ENCODE data around the gene RRP1.

The RRP1 gene

GRCh38 chr21:43782431-43783097 lies 6.8 kb upstream of the RRP1 start:
- Histone ChIP-seq H3K9me3 (no peaks in the 10 kb centered on the region), H3K36me3 (no peaks in the 10 kb centered on the region), H3K4me3 (ENCODE audit: low read depth in 1 of 2, low read length in 1 of 2) (no peak overlapping the region), H3K27me3 (no peaks in the 10 kb centered on the region), H3K27ac (no peak overlapping the region), H3K4me1 (ENCODE audit: control insufficient read depth in 1 of 2, insufficient read depth in 1 of 2, low read depth in 1 of 2, low read length in 1 of 2) (peaks cover 0 to 7% of the 10 kb centered on the region in 2 experiments)
- no peak for TF ChIP-seq CTCF (IDR thresholded peaks at IDR 0.05)

GRCh38 chr21:43783098-43783700 lies 6.2 kb upstream of the RRP1 start:
- Histone ChIP-seq H3K4me1 (ENCODE audit: control insufficient read depth in 1 of 2, insufficient read depth in 1 of 2, low read depth in 1 of 2, low read length in 1 of 2) (peaks cover 0 to 11% of the 10 kb centered on the region in 2 experiments), H3K27ac (no peak overlapping the region), H3K4me3 (ENCODE audit: low read depth in 1 of 2, low read length in 1 of 2) (no peak overlapping the region), H3K36me3 (no peaks in the 10 kb centered on the region), H3K27me3 (no peaks in the 10 kb centered on the region), H3K9me3 (no peaks in the 10 kb centered on the region)
- TF ChIP-seq CTCF (IDR thresholded peaks at IDR 0.05): no peak

- Histone ChIP-seq H3K9me3 (no peaks in the 10 kb centered on the region), H3K27ac (no peak overlapping the region), H3K27me3 (no peaks in the 10 kb centered on the region), H3K36me3 (no peaks in the 10 kb centered on the region), H3K4me3 (ENCODE audit: low read depth in 1 of 2, low read length in 1 of 2) (no peak overlapping the region), H3K4me1 (ENCODE audit: control insufficient read depth in 1 of 2, insufficient read depth in 1 of 2, low read depth in 1 of 2, low read length in 1 of 2) (peaks cover 9 to 18% of the 10 kb centered on the region in 2 experiments)
- TF ChIP-seq CTCF (IDR thresholded peaks at IDR 0.05): no peak
Measured at GRCh38 chr21:43785134-43785533, 4.2 kb upstream of the RRP1 start.

GRCh38 chr21:43786300-43786806 lies 3.0 kb upstream of the RRP1 start:
- Histone ChIP-seq H3K27me3 (no peaks in the 10 kb centered on the region), H3K4me3 (ENCODE audit: low read depth in 1 of 2, low read length in 1 of 2) (no peak overlapping the region), H3K27ac (no peak overlapping the region), H3K9me3 (no peaks in the 10 kb centered on the region), H3K4me1 (ENCODE audit: control insufficient read depth in 1 of 2, insufficient read depth in 1 of 2, low read depth in 1 of 2, low read length in 1 of 2) (peaks cover 12 to 21% of the 10 kb centered on the region in 2 experiments), H3K36me3 (no peaks in the 10 kb centered on the region)
- TF ChIP-seq CTCF (IDR thresholded peaks at IDR 0.05): no peak

- TF ChIP-seq CTCF (IDR thresholded peaks at IDR 0.05): no peak
- H3K4me3 ChIP-seq (ENCODE audit: low read depth in 1 of 2, low read length in 1 of 2): no peak overlapping the region
- H3K9me3 ChIP-seq: no peaks in the 10 kb centered on the region
- H3K4me1 ChIP-seq (ENCODE audit: control insufficient read depth in 1 of 2, insufficient read depth in 1 of 2, low read depth in 1 of 2, low read length in 1 of 2): peaks cover 12 to 21% of the 10 kb centered on the region in 2 experiments
- no peaks in the 10 kb centered on the region for H3K36me3 ChIP-seq
- H3K27me3 ChIP-seq: no peaks in the 10 kb centered on the region
- no peak overlapping the region for H3K27ac ChIP-seq
Measured at GRCh38 chr21:43786807-43787440, 2.5 kb upstream of the RRP1 start.
